ENCODE results near the gene MYL5.

Gene MYL5

DNA sequence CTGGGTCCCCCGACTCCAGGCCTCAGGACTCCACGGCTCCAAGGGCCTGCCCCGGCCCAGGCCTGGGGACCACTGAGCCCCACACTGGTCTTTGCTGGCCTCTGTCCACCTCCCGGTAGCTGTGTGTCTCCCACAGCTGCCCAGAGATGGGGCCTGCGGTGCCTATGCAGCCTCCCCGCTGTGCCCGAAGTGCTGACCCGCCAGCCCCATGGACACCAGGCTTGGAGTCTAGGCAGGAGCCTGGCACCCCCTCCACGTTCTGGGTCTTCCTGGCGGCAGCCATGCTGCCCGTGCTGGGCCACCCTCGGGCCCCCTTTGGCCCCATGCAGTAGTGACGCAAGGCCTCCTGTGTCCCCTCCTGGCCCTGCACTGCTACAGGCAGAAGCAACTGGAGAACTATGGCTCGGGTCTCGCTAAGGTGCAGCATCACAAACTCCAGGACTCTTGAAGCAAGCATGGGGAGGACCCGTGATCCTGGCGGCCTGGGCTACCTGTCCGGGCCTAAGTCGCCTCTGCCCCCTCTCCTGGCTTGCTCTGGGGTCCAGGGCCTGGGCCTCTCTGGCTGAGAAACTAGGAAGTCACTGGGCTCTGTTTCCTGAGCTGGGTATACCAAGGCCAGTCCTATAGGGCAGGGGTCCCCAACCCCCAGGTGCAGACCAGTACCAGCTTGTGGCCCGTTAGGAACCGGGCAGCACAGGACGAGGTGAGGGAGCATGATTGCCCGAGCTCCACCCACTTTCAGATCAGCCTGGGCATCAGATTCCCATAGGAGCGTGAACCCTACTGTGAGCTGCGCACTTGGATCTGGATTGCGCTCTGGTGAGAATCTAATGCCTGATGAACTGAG, 917 bp downstream of the MYL5 start:
- no peak for DNase-seq

DNA sequence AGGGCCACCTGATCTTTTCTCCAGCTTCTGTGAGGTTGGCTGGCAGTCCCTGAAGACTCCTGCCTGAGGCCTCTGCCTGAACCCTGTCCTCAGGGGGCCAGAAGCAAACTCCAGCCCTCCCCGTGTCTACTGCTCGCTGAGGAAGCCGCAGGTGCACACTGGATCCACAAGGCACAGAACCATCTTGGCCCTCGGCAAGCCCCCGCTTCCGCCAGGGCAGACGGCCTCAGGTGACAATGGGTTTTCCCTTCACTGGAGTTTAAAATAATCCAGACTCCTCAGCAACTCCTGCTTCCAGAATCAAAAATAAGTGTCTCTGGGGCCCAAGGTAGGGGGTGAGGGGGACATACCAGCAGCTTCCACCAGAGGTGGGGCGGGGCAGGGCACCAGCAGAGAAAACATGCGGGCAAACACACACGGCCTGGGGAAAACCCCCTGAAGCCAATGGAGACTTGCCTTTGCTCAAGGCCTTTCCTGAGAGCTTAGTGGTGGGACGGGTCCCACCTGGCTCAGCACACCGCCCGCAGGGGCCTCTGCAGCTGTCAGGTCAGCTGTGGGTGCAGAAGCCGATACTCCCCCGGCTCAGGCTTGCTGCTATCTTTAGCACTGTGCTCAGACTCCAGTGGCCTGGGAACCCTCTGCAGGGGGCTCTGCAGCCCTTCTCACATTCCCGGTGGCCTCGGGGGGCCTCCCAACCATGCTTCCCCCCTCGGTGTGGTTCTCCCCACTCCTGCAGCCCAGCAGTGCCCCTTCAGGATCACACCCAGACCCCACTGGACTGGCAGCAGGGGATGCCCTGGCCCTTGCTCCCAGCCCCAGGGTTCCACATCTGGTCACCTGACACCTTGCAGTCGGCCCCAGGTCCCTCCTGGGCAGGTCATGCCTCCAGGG, 1.9 kb downstream of the MYL5 start:
- no peak for DNase-seq

DNA sequence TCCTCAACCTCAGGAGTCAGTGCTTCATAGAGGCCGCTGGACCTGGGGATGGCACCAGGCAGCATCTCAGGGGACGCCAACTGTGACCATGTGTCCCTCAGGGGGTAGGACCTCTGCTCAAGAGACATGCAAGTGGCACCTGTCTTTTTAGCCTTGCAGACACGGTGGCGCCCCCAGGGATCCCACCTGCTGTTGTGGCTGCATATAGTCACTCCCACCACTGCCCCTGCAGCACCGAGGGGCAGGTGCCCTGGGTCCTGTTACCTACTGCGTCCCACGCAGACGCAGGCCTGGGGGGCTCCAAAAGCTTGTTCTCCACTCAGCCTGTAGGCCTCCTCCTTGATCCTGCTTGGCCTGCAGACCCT, 2.5 kb downstream of the MYL5 start:
- no peak for DNase-seq

DNA sequence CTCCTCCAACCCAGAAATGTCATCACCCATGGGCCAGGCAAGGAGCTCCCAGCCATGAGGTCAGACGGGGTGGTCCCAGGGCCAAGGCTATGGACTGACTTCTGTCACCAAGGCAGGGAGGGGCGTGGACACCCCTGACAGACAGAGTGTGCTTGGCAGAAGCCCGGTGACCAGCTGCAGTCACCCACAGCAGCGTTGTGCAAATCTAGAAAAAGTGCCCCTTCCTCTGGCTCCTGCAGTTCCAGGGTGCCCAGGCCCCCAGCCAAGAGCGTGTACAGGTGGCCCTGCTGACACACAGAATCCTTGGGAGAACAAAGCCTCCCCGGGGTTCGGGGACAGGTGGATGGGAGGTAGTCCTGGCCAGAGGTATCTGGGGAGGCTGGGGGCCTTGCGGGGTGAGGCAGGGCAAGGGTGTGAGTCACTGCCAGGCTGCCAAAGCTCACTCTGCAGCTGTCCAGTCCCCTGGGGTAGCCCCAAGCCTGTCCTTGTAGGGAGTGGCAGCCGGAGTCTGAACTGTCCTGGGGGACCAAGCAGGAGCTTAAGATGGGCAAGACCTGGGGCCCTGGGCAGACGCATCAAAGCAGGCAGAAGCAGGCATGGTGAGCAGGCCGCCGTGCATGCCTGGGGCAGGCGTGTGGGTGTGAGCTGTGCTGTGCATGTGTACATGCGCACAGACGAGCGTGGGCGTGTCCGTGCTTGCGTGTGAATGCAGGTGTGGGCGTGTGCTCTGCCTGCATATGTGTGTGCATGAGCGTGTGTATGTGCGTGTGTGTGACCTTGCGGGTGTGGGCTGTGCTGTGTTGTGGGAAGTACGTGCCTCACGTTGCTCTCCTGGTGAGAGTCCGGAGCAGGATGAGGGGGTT, 3.3 kb downstream of the MYL5 start:
- no peak for DNase-seq

DNA sequence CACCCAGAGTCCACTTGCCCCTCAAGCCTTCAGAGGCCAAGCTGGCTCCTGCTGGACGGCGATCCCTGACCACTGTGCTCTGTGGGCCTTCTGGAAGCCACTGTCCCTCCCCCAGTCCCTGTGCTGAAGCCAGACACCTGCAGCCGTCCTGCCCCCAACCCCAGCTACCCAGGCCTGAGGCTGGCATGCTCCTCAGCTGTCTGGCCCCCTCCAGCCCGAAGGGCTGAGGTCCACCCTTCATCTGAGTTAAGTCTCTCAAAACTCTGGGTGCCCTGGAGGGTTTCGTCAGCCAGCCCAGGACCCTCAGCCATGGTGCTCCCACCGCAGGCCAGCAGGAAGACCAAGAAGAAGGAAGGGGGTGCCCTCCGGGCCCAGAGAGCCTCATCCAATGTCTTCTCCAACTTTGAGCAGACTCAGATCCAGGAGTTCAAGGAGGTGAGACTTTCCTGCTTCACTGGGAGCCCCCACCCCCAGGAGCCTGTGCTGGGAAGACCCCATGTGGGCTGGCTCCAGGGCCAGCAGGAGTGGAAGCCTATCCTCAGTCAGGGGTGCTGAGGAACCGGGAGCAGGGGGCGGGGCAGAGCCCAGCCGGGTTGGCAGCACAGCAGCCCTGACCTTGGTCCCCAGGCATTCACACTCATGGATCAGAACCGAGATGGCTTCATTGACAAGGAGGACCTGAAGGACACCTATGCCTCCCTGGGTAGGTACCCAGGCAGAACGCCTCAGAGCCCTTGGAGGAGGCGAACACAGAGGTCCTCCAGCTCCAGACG, 4.2 kb downstream of the MYL5 start:
- no peak for DNase-seq

DNA sequence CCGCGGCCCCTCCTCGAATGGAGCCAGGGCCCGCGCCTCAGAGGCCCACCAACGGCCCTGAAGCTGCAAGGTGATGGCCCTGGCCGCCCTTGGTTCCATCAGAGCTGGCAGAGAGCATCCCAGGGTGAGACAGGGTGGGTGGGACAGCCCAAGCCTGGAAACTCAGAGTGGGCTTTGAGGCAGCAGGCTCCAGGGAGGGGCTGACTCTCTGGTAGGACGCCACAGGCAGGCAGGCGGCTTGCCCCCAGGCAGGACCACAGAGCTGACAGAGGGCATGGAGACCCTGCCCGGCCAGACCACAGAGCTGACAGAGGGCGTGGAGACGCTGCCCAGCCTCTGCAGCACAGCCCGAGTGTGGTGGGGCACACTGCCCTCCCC, 4.8 kb downstream of the MYL5 start:
- no peak for DNase-seq

DNA sequence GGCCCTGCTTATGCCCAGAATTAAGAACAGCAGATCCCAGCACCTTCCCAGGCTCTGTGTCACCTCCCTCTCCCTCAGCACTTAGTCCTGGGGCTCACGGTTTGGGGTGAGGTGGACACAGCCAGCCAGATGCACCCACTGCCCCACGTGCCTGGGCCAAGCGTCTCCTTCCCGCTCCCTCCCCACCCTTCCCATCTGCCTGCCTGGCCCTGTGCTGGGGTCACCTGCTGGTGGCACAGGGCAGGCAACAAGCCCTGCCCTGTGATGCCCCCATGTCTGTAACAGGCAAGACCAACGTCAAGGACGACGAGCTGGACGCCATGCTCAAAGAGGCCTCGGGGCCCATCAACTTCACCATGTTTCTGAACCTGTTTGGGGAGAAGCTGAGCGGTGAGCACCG, 5.3 kb downstream of the MYL5 start:
- no peak for DNase-seq

DNA sequence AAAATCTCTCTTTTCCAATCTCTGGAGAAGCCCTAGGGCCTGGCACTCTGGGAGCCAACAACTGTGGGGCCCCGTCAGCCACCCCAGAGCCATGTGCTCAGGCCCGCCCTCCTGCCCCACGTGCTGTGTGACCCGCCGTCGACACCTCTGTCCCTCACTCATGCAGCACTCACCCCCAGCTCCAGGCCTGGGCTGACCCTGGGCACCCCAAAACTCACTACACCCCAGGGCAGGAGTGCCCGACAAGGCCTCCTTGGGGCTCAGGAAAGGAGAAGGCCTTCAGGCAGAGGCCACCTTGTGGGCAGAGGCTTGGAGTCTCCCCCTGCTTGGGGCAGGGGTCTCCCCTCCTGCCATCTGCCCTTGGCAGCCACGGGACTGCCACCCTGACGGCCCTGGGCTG, 5.7 kb downstream of the MYL5 start:
- DNase-seq: no peak

DNA sequence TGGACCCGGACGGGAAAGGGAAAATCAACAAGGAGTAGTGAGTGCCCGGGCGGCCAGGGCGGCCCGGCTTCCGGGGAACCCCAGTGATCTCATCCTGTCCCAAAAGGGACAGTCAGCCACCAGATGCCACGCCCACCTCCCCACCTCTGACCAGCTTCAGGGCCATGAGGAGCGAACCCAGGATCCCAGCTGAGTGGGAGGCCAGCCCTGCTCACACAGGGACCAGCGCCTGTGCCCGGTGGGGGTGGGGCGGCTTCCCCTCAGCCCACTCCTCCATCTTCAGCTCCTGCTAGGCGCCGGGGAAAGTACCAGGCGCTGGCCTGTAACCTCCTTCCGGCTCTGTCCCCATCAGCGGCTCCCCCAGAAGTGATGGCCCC, 6.2 kb downstream of the MYL5 start:
- DNase-seq: no peak

DNA sequence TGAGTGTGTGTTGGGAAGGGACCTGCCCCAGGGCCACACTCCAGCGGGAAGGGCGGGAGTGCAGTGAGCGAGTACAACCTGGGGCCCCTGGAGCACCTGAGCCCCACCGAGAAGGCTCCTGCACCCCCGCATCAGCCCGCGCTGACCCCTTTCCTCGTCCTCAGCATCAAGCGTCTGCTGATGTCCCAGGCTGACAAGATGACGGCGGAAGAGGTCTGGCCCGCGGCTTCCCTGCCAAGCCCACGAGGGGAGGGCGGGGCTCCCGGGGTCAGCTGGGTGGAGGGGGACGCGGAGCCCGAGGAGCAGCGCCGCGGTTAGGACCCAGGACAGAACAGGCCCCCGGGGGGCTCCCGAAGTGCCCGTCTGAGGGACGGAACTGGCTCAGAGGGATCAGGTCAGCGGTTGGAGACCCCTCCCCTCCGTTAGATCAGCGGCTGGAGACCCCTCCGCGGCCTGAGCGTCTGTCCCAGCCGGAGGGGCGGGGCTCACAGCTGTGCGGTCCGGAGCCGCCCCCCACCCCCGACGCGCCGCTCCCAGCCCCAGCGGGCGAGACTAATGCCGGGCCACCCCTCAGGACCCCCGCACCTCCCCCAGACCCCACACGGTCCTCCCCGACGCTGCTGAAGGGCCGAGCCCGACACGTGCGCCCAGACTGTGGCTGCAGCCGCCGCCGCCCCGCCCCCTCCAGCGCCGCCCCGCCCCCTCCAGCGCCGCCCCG, 6.7 kb downstream of the MYL5 start:
- DNase-seq: no peak

DNA sequence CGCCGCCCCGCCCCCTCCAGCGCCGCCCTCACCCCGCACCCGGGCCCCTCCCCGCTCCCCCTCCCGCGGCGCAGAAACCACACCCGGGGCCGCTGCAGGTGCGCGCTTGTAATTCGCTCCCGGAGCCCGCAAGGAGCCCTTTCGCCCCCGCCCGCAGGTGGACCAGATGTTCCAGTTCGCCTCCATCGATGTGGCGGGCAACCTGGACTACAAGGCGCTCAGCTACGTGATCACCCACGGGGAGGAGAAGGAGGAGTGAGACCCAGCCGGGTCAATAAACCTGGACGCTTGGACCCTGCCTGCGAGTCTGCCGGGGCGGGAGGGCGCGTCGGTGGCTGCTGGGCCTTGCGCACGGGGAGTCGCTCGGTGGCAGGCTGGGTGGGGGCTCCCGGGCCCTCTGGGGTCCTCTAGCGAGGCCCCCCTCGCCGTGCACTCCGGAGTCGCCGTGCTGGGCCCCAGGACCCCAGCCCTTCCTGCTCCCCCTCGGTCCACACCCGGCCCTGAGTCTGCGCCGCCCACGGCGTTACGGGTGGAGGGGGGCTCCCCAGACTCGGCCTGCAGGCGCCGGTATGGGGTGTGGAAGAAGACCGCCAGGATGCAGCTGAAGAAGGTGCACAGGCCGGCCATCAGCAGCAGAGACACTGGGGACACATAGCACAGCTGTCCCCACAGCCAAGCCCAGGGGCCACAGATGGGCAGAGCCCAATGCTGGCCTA, 7.6 kb downstream of the MYL5 start:
- DNase-seq: no peak

DNA sequence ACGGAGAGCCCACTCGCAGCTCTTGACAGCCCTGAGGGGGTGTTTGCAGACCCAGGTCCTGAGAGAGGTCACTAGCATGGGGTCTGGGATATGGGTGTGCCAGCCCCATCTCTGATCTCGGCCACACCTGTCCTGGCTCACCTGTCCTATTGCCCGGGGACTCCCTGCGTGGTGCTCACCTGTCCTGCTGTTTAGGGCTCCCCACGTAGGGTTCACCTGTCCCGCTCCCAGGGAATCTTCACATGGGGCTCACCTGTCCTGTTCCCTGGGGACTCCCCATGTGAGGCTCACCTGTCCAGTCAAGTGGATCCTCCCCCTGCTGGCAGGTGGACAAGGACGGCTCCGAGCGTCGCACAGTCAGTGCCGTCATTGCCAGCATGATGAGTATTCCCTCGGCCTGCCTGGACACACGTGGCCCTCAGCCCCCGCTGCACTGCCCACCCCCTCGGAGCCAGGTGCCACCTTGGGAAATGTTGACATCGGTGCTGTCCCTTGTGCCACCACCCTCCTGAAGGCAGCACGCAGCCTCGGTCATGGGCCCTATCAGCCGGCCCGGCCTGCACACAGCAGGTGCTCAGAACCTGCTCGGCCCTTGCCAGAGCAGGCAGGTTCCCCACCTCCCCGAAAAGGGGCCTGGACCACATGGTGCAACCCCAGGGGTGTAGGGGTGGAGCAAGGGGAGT, 8.3 kb downstream of the MYL5 start:
- DNase-seq: no peak

DNA sequence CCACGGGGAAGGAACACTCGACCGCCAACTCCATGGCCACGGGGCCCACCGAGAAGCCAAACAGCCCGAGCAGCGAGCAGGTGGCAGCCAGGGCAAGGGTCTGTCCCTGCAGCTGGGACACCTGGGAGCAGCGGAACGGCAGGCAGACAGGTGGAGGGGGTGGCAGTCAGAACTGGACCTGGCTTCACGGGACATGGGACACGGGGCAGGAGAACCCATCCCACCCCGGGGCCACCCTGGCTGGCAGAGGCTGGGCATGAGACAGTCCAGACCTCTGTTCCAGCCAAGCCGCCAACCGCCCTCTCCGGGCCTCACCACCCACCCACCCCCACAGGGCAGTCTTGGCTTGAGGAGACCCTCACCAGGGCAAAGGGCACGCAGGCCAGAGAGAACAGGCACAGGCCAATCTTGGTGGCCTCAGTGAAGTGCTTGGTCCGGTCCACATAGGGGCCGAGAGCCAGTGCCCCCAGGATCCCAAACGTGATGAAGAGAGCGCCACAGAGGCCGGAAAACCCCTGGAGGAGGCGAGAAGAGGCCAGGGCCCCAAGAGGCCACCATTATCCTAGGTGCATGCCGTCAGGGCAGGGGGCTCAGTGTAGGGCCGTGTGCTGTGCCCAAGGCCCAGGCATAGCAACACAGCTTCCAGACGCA, 9.0 kb downstream of the MYL5 start:
- DNase-seq: no peak

DNA sequence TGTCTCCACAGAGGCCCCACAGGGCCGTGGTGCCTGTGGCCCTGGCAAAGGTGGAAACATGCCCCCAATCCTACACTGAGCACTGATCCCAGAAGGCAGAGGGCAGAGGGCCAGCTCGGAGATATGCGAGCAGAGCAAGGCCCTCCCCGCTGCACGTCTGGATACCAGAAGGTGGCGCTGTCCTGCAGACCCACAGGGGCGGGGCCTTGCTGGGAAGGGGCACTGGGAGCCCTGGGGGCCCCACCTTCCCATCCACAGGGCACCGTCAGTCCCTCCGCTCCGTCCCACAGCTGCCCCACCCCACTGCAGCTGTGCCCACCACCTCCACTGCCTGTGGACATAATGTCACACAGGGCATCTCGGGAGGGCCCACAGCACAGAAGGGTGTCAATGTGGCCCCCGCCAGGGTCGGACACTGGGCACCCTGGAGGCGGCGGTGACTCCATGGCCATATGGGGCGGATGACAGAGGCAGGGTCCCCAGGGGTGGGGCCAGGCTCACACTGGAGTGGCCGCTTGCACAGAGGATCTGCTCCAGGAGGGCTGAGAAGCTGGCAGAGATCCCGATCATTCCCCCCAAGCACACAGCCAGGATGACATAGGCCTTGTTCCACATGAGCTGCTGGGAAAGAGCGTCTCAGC, 9.8 kb downstream of the MYL5 start:
- DNase-seq: peak; percentile 25

DNA sequence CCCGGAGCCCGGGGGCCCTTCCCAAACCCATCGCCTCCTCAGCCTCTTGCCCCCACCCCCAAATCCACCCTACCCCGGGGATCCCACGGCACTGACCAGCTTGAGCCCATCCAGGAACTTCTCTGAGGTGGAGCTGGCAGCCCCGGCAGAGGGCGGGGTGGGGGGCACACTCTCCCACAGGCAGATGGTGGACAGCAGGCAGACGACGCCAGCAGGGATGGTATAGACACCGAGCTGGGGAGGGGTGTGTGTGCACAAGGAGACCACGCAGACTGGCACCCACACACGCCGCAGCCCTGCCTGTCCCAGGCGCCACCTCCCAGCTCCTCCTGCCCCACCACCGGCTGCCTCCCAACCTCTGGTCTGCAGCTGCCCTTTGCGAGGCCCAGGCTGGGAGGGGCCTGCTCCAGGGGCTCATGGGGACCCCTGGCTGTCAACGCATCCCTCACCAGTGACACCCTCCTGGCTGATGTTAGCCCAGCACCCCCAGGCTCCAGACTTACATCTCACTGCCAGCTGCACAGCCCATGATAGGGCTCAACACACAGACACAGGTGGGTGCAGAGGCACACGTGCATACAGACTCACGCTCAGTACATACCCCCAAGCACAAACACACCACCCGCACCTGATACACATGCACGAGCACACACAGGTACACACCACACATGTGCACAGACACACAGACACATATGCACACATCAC, 10.4 kb downstream of the MYL5 start:
- DNase-seq: no peak

DNA sequence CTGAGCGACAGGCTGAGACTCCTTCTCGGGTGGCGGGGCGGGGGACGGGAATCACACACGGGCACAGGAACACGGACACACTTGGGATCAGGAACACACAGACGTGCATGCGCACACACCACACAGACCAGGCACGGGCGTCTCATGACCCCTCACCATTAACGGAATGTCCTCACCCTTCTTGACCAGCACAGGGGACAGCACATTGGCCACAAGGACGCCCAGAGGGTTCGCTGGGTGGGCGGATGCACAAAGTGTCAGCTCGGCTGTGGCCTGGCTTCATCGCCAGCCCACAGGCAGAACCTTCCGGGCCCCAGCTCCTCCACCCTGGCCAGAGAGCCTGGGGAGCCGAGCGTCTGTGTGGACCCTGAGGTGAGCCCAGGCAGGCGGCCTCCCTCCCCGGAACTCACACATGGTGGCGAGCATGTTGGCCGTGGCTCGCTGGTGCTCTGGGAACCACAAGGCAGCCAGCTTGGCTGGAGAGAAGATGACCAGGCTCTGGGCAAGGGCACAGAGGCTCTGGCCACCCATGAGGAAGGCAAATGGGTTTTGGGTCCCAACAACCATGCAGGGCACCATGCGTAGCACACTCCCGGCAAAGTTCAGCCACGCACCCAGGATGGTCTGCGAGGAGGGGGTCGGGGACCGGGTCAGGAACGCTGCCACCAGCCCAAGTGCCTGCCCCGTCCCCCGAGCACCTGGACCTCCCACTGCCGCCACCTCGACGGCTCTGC, 11.5 kb downstream of the MYL5 start:
- DNase-seq: no peak

DNA sequence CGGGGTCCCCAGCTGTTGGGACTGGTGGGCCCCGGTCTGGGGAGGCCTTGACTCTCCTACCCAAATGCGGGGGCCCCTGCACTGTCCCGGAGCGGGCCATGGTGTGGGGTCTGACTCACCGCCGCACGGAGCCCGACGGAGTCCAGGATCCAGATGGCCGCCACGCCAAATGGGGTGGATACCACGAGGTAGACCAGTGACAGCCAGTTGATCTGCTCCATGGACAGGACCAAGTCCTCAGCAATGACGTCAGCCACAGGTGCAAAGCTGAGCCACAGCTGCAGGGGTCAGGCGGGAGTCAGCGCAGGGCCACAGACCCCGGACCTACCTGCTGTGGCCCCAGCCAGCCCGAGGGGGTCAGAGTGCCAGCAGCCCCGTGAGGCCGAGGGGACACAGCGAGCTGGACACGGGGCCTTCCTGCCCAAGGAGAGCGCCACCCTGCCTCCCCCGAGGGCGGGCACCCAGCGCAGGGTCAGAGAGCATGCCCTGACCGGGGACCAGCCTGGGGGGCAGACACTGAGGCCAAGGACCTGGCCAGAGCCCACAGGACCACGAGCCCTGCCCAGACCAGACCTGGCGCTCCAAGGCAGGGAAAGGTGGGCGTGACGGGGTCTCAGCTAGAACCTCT, 12.2 kb downstream of the MYL5 start:
- DNase-seq: no peak

Data from KG1 (cell line).